GM23338 (cell line): ENCODE results near the gene SLC26A1. TPM values are rescaled to one million over a fixed set of nuclear protein-coding genes. Genes with fewer than 3 reads are reported as not detected.

Source experiments
- ATAC-seq: fragments of 200-7000 bp; cut with Tn5 transposase; 3 replicates; pipeline ENCODE4 v1.9.1; 2020
- DNase-seq: peaks from one replicate; pipeline ENCODE4 v3.0.0-alpha.2; 2015; ENCODE audit warnings: low spot score
- H2AFZ ChIP-seq: fragments of 200-600 bp; sonication (generic); 2 replicates; pipeline ENCODE4 v1.8.0; 2016; ENCODE audit warnings: antibody characterized with exemption, mild to moderate bottlenecking, moderate library complexity
- H3F3A ChIP-seq: fragments of 200-600 bp; sonication (generic); replicated peaks from 2 replicates; pipeline ENCODE4 v1.8.0; 2017; ENCODE audit warnings: antibody characterized with exemption, mixed run types, low read depth
- H3K27ac ChIP-seq: fragments of 200-600 bp; sonication (generic); 2 replicates; pipeline ENCODE4 v1.6.1; 2016; ENCODE audit warnings: low read depth
- H3K27me3 ChIP-seq: fragments of 200-600 bp; sonication (generic); 2 replicates; pipeline ENCODE4 v1.8.0; 2016; ENCODE audit warnings: mild to moderate bottlenecking, mixed run types, moderate library complexity; ENCODE audit not compliant: insufficient read depth
- H3K36me3 ChIP-seq: fragments of 200-600 bp; sonication (generic); 2 replicates; pipeline ENCODE4 v1.8.0; 2016; ENCODE audit warnings: mild to moderate bottlenecking; ENCODE audit not compliant: insufficient read depth
- H3K4me1 ChIP-seq: fragments of 200-600 bp; sonication (generic); 2 replicates; pipeline ENCODE4 v1.8.0; 2016; ENCODE audit warnings: mild to moderate bottlenecking, moderate library complexity; ENCODE audit not compliant: insufficient read depth
- H3K4me2 ChIP-seq: fragments of 200-600 bp; sonication (generic); 2 replicates; pipeline ENCODE4 v1.7.1; 2017; ENCODE audit warnings: mixed run types
- H3K4me3 ChIP-seq: fragments of 200-600 bp; sonication (generic); 2 replicates; pipeline ENCODE4 v1.6.1; 2016; ENCODE audit warnings: mixed run types
- H3K79me2 ChIP-seq: fragments of 200-600 bp; sonication (generic); replicated peaks from 2 replicates; pipeline ENCODE4 v1.8.0; 2017; ENCODE audit warnings: mild to moderate bottlenecking; ENCODE audit not compliant: insufficient read depth
- H3K9me2 ChIP-seq: fragments of 200-600 bp; sonication (generic); 2 replicates; pipeline ENCODE4 v1.8.0; 2017; ENCODE audit not compliant: insufficient read depth
- H4K20me1 ChIP-seq: fragments of 200-600 bp; sonication (generic); replicated peaks from 2 replicates; pipeline ENCODE4 v1.8.0; 2017; ENCODE audit warnings: mild to moderate bottlenecking; ENCODE audit not compliant: insufficient read depth
- H3K27ac Mint-ChIP-seq: 2 replicates; pipeline ENCODE4 v1.8.0; 2020; ENCODE audit warnings: inconsistent platforms, mild to moderate bottlenecking, moderate library complexity, mixed read lengths
- H3K27me3 Mint-ChIP-seq: 3 replicates; pipeline ENCODE4 v1.8.0; 2022; ENCODE audit warnings: low read depth, mild to moderate bottlenecking, moderate library complexity, mixed read lengths, inconsistent platforms; ENCODE audit not compliant: insufficient read depth, poor library complexity
- H3K36me3 Mint-ChIP-seq: 3 replicates; pipeline ENCODE4 v1.8.0; 2021; ENCODE audit warnings: low read depth, mild to moderate bottlenecking, inconsistent platforms, moderate library complexity, mixed read lengths
- H3K4me1 Mint-ChIP-seq: 3 replicates; pipeline ENCODE4 v1.8.0; 2020; ENCODE audit warnings: mild to moderate bottlenecking, inconsistent platforms, mixed read lengths
- H3K4me3 Mint-ChIP-seq: 3 replicates; pipeline ENCODE4 v1.8.0; 2021; ENCODE audit warnings: moderate library complexity, mild to moderate bottlenecking, inconsistent platforms, mixed read lengths
- H3K9me3 Mint-ChIP-seq: 3 replicates; pipeline ENCODE4 v1.8.0; 2020; ENCODE audit warnings: moderate library complexity, mild to moderate bottlenecking, inconsistent platforms, mixed read lengths
- CREB1 ChIP-seq: fragments of 250-450 bp; sonication (Bioruptor Pico); IDR thresholded peaks from 2 replicates; pipeline ENCODE4 v1.5.0; 2020; ENCODE audit warnings: low read depth, mild to moderate bottlenecking, moderate library complexity
- EZH2 ChIP-seq: fragments of 200-600 bp; sonication (generic); IDR thresholded peaks from one replicate; pipeline ENCODE4 v1.8.0; 2017; ENCODE audit warnings: antibody characterized with exemption, mild to moderate bottlenecking, low read depth; ENCODE audit not compliant: unreplicated experiment
- JUNB ChIP-seq: IDR thresholded peaks from one replicate; pipeline ENCODE4 v1.6.1; 2016; ENCODE audit warnings: antibody characterized with exemption; ENCODE audit not compliant: unreplicated experiment
- REST ChIP-seq: IDR thresholded peaks from one replicate; pipeline ENCODE4 v1.6.1; 2018; ENCODE audit warnings: antibody characterized with exemption; ENCODE audit not compliant: unreplicated experiment
- STAT1 ChIP-seq: IDR thresholded peaks from one replicate; pipeline ENCODE4 v1.6.1; 2016; ENCODE audit warnings: antibody characterized with exemption; ENCODE audit not compliant: unreplicated experiment
- ZNF114 ChIP-seq: fragments of 250-450 bp; sonication (Bioruptor Pico); IDR thresholded peaks from 2 replicates; pipeline ENCODE4 v1.5.0; 2020; ENCODE audit warnings: mild to moderate bottlenecking, moderate library complexity
- ZNF462 ChIP-seq: fragments of 250-450 bp; sonication (Bioruptor Pico); IDR thresholded peaks from 2 replicates; pipeline ENCODE4 v1.5.0; 2020; ENCODE audit warnings: mild to moderate bottlenecking, moderate library complexity
- polyA plus RNA-seq: library from polyadenylated mRNA; unstranded; fragments of >200 nt; fragmentation: Nextera tagmentation; extraction: Ambion mirVana; gene quantifications from 2 replicates; pipeline ENCODE4 v1.2.1, GENCODE V29; 2016
- total RNA-seq: library from RNA; depleted of rRNA; stranded (reverse); fragments of >200 nt; shearing (Covaris generic); gene quantifications from 2 replicates; pipeline ENCODE4 v1.2.3, GENCODE V29; 2014

Gene SLC26A1
- total and polyA plus RNA-seq, 2 experiments from 2014 or later = 0.10 to 0.27 TPM

GRCh38 chr4:965048-965765 lies 28.0 kb downstream of the SLC26A1 start (continued):
- TF ChIP-seq EZH2 (no peak), ZNF462 (no peak), CREB1 (no peak)

GRCh38 chr4:964346-965025 lies 28.7 kb downstream of the SLC26A1 start:
- Histone ChIP-seq H3K27ac (no peak overlapping the region), H3K4me2 (no peak overlapping the region), H3K4me3 (no peak overlapping the region), H2AFZ (no peak overlapping the region), H3K9me2 (no peaks in the 10 kb centered on the region), H3K4me1 (no peaks in the 10 kb centered on the region), H4K20me1 (no peaks in the 10 kb centered on the region), H3K27me3 (peaks cover 10% of the 10 kb centered on the region; the same call in 1 of the 2 replicates), H3K36me3 (no peaks in the 10 kb centered on the region), H3F3A (no peaks in the 10 kb centered on the region; the same call in 1 of the 2 replicates), H3K79me2 (no peaks in the 10 kb centered on the region)
- H3K27ac Mint-ChIP-seq = no peak overlapping the region
- TF ChIP-seq REST (no peak), ZNF114 (CRISPR knock-in tag) (no peak), JUNB (no peak), EZH2 (no peak), CREB1 (no peak), STAT1 (no peak)
- H3K4me1 Mint-ChIP-seq = no peaks in the 10 kb centered on the region
- H3K4me3 Mint-ChIP-seq = no peak overlapping the region
- DNase-seq (no peak), ATAC-seq (no peak)
- H3K36me3 Mint-ChIP-seq = no peaks in the 10 kb centered on the region
- H3K27me3 Mint-ChIP-seq = peaks cover 9% of the 10 kb centered on the region
- no peaks in the 10 kb centered on the region for H3K9me3 Mint-ChIP-seq
